Measurements from ENCODE around the gene CDC42BPB.

CDC42BPB gene

GRCh38 chr14:102888748-102889147 lies 168.6 kb downstream of the CDC42BPB start:
- in situ Hi-C loops (cut with HindIII; ENCODE audit: low sequenced_read_pairs) = no loop called here

GRCh38 chr14:102885737-102886447 lies 171.5 kb downstream of the CDC42BPB start:
- in situ Hi-C loops (cut with HindIII; ENCODE audit: low sequenced_read_pairs) = no loop called here

GRCh38 chr14:102883554-102883953 lies 173.8 kb downstream of the CDC42BPB start:
- in situ Hi-C loops (cut with HindIII; ENCODE audit: low sequenced_read_pairs) = no loop called here

GRCh38 chr14:102883089-102883541 lies 174.2 kb downstream of the CDC42BPB start:
- in situ Hi-C loops (cut with HindIII; ENCODE audit: low sequenced_read_pairs) = no loop called here
